Effector CD4-positive, alpha-beta T cell (primary cell): ENCODE measurements around the gene TSPEAR.

Experiments
- DNase-seq: peaks from one replicate; pipeline ENCODE4 v3.0.0-alpha.2; 2020

TSPEAR gene

GRCh38 chr21:44478124-44478800 is 233.1 kb downstream of the TSPEAR start:
- DNase-seq = no peak

DNA sequence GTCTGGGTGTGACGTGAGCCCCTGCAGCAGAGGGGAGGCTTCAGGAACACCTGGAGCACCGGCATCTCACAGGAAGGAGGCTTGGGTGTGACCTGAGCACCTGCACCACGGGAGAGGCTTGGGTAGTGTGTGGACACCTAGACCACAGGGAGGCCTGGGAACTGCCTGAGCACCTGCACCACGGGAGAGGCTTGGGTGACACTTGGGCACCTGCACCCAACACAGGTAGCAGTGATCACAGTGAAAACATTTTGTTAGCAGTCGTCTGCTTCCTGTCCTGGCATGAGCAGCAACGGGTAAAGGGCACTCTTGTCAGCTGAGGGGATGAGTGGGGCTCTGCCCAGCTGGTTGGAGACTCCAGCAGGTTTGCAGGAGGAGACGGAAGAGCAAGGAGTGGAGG is 233.7 kb downstream of the TSPEAR start:
- DNase-seq = no peak

DNA sequence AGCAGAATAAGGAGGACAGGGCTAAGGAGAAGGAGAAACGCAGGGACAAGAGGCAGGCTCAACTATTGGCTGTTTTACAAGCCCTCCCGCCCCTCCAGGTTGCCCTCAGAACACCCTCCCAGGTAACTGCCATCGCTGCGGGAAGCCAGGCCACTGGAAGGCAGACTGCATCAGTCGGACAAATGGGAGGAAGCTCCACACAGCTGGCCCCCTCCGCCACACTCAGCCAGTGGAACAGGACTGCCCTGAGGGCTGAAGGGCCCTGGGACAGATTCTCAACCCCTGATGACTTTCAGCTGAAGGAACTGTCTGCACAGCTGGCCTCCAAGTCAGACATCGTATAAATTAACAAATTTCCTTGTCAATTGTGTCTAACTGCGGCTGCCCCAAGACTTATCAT is 234.2 kb downstream of the TSPEAR start:
- no peak for DNase-seq

- DNase-seq = no peak
Observed at GRCh38 chr21:44475266-44475845, 236.0 kb downstream of the TSPEAR start.

DNA sequence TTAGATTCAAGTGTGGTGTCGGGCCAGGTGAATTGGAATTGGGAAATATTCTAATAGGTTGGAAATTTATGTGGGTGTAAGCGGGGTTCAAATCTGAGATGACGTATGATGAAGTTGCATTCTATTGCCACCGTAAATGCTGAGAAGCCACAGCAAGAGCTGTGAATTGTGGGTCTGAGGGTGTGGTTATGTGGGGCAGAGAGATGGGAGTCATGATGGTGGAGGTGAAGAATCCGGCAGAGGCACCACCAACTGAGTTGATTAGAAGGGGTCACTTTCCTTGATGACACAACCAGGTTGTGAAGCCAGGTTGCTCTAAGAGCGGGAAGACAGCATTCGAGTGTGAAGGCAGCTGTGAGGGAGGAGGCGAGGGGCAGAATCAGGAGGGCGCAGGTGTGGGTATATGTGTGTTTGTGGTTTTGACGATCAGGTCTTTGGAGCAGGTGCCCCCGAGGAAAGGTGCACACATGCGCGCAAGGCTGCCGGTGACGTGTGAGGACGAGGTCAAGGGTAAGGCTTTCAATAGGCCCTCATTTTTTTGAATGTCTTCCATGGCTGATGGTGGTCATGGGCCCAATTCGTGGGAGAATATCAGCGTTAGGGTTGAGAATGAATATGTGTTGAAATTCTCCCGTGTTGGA is 237.3 kb downstream of the TSPEAR start:
- no peak for DNase-seq

GRCh38 chr21:44471996-44472395 is 239.4 kb downstream of the TSPEAR start:
- no peak for DNase-seq

DNA sequence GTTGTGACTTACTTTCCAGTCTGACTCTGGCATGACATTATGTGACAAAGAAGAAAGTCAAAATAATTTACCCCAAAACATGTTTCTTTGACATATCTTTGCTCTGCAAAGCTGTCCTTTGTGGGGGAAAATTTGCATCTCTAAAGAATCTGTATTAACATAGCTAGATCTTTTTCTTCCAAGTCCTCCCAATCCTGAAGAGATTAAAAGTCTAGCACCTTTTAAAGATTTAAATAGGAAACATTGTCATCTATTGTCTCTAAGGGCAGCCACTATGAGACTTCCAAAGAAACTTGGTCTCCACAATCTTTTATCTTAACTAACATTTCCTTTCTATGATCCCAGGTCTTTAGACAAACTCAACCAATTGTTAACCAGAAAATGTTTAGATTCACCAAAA is 240.0 kb downstream of the TSPEAR start:
- DNase-seq = no peak

DNA sequence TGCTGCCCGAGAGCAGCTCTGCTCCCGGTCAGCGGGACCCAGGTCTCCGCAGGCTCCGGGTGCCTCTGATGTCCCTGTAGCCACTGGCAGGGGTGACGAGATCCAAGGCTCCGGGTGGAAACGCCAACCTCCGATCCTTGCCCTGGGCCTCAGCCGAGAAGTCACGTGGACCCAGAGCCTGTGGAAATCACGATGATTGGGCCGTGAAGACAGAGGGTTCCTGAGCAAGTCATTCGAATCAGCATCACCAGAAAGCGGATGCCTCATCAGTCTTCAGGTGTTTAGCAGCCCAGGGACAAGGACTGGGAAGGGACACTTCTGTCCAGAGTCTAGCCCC is 243.5 kb downstream of the TSPEAR start:
- DNase-seq = no peak

GRCh38 chr21:44466996-44467858 is 244.1 kb downstream of the TSPEAR start:
- DNase-seq = no peak

GRCh38 chr21:44466351-44466954 is 244.9 kb downstream of the TSPEAR start:
- DNase-seq = no peak

DNA sequence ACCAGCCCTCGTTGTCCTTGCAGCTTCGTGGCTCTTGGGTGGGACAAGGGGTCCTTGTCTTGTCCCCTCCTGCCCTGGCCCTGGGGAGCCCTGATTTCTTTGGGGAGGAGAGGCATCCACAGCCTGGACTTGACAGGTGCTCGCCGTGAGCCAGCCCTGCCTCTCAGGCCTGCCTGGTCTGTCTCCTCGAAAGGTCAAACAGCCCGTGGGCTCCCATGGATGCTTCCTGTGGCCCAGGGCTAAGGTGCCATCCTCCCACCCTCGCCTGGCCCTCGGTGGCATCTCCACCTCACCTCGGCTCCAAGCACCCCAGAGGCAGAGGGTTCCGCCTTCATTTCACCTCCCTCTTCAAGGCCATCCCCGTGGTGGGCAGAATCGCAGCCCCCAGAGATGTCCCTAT is 247.0 kb downstream of the TSPEAR start:
- no peak for DNase-seq

DNA sequence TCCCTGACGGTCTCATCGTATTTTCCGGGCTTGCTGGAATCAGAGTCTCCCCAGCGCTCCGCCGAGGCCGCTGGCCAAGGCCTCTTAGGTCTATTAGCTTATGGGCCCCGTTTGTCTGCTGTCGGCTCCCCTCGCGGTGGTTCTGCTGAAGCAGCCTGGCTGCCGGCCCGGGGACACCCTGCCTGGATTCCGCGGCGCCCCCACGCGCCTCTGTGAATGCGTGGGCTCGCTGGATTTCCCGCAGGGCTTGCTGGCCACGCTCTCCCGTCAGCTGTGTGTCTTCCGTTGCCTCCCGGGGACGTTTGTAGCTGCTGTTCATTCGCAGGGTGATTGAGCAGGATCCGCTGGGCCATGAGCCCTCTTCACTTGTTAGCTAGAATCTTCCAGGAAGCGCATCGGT is 247.6 kb downstream of the TSPEAR start:
- DNase-seq = no peak

DNA sequence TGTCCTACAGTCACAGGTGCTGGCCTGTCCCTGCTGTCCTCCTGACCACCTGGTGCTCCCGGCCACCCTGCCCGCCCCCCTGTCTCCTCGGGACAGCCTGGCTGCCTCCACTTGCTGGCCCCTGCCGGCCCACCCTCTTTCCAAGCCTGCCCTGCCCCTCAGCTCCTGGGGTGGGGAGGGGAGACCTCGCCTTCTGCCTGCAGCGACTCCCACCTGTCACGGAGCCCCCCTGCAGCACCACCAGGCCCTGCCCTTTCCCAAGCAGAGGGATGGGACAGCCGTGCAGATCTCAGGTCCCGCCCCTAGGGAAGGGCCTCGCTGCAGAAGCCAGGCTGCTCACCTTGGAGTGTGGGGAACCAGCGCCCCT is 248.6 kb downstream of the TSPEAR start:
- no peak for DNase-seq

DNA sequence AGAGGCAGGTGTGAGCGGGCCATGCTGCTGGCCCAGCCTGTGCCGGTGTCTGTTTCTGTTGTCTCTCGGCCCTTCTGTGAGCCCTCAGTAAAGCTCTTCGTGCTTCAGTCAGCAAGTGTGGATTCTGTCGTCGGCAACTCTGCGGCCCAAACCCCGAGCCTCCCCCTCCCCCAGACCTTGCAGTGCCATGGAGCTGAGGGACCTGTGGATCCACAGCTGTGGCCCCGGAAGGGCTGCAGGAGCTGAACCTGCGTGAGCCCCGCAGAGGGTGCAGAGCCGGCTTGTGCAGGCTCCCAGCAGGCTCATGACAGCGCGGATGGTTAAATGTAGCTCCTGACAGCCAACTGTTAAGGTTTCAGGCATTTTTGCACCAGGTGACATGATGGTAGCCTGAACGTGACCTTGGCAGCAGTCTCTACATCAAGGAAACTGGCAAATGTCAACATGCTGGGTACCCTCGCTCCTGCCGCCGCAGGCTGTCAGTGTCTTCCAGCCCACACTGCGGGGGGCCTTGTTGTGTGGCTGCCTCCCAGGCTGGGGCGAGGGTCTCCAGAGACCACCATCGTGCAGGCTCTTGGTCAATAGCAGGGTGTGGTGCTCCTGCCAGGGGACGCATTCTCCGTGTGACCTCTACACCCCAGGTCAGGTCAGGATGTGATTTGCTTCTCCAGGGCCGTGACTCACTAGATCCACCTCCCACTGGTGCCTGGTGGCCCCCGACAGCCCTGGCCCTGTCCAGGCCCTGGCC is 249.1 kb downstream of the TSPEAR start:
- DNase-seq = no peak

DNA sequence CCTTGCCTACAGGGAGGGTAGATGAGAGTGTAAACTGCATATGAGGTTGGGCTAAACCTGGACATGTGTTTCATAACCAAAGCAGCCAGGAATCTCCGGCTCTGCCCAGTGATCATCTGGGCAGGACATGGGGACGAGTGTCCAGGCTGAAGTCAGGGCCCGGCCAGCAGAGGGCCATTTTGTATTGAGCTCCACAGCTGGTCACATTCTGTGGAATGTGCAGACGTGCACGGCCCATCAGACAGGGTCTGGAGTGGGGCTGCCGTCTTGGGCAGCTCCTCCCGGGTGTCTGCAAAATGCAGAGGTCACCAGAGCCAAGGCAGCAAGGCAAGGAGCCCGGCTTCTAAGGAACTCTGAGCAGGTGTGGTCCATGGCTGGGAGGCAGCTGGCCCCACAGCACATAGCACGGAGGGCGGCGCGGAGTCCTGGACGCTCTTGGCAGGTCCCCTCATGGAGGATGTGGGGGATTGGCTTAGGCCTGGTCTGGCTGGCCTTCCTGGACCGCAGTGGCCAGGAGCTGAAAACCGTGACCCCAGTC is 249.8 kb downstream of the TSPEAR start:
- DNase-seq = no peak

DNA sequence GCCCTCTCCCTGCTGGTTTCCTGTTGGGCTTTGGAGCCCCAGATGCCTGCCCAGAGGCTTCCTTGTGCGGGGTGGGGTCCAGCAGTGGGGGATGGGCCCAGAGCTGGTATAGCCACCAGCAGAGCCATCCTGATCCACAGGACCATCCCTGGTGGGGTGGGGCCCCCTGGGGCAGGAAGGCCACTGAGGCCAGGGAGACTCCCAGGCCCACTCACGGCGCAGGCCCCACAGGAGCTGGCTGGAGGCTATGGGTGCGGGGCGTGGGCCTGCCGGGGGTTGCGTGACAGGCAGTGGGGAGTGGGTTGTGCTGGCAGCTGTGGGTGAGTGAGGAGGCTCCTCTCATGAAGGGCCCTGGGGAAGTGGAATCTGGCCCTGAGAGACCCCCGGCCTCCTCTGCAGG is 250.4 kb downstream of the TSPEAR start:
- no peak for DNase-seq

- DNase-seq = no peak
Observed at GRCh38 chr21:44460441-44460755, 251.0 kb downstream of the TSPEAR start.

GRCh38 chr21:44459712-44460440 is 251.5 kb downstream of the TSPEAR start:
- no peak for DNase-seq

- no peak for DNase-seq
Observed at GRCh38 chr21:44458971-44459711, 252.2 kb downstream of the TSPEAR start.

DNA sequence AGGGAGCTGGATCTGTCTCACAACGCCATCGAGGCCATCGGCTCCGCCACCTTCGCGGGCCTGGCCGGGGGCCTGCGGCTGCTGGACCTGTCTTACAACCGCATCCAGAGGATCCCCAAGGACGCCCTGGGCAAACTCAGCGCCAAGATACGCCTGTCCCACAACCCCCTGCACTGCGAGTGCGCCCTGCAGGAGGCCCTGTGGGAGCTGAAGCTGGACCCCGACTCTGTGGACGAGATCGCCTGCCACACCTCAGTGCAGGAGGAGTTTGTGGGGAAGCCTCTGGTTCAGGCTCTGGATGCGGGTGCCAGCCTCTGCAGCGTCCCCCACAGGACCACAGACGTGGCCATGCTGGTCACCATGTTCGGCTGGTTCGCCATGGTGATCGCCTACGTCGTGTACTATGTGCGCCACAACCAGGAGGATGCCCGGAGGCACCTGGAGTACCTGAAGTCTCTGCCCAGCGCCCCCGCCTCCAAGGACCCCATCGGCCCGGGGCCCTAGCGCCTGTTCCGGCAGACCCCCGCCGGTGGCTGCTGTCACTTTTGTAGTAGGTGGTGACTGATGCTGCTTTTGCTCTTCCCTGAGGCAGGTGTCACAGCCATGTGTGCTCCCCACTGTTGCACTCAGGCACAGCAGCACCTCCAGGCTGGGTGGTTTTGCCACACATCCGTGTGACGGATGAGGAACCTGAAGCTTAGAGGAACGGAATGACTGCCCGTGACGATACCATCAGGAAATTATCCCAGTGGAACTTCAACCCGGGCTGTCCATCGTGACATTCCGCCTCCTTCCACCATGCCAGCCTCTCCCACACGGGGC is 254.2 kb downstream of the TSPEAR start:
- DNase-seq = no peak
